ENCODE measurements around the gene ASXL3. TPM values are rescaled to one million over a fixed set of nuclear protein-coding genes. Genes with fewer than 3 reads are reported as not detected.

ASXL3 gene
- total RNA-seq, 2 experiments from 2014 or later, result not detected

Other genes starting within 250 kb of the ASXL3 start
- not detected for gene CCDC178, start 137.5 kb upstream of the ASXL3 start, total RNA-seq

Data from activated naive CD8-positive, alpha-beta T cell treated with anti-CD3 and anti-CD28 coated beads, Interleukin-2, amount 10 ng/mL, durations not matched to agents 7 days and 5 days (primary cell).